Loucy (cell line): ENCODE results near the gene AFF1.

Experiments
- H2AFZ ChIP-seq: fragments of 200-600 bp; sonication (generic); 2 replicates; pipeline ENCODE4 v1.6.0; 2016; ENCODE audit warnings: antibody characterized with exemption, mild to moderate bottlenecking, low read length, moderate library complexity
- H3F3A ChIP-seq: fragments of 200-600 bp; 2 replicates; pipeline ENCODE4 v1.6.0; 2016; ENCODE audit warnings: antibody characterized with exemption, low read depth, mild to moderate bottlenecking
- H3K27me3 ChIP-seq: fragments of 200-600 bp; sonication (generic); 2 replicates; pipeline ENCODE4 v1.6.1; 2014; ENCODE audit warnings: low read length, mild to moderate bottlenecking; ENCODE audit not compliant: insufficient read depth, poor library complexity, severe bottlenecking
- H3K36me3 ChIP-seq: fragments of 200-600 bp; sonication (generic); 2 replicates; pipeline ENCODE4 v1.6.1; 2016; ENCODE audit warnings: low read length; ENCODE audit not compliant: insufficient read depth
- H3K4me1 ChIP-seq: fragments of 200-600 bp; sonication (generic); 2 replicates; pipeline ENCODE4 v1.5.1; 2014; ENCODE audit warnings: low read length, mild to moderate bottlenecking; ENCODE audit not compliant: insufficient read depth, poor library complexity, severe bottlenecking
- H3K4me2 ChIP-seq: fragments of 200-600 bp; sonication (generic); 2 replicates; pipeline ENCODE4 v1.6.0; 2014; ENCODE audit warnings: antibody characterized with exemption, low read length, low read depth, mild to moderate bottlenecking; ENCODE audit not compliant: poor library complexity, severe bottlenecking
- H3K4me3 ChIP-seq: fragments of 200-600 bp; sonication (generic); 2 replicates; pipeline ENCODE4 v1.5.1; 2014; ENCODE audit warnings: low read length, mild to moderate bottlenecking, mixed read lengths; ENCODE audit not compliant: poor library complexity, severe bottlenecking
- H3K79me2 ChIP-seq: fragments of 200-600 bp; sonication (generic); 2 replicates; pipeline ENCODE4 v1.6.1; 2014; ENCODE audit warnings: low read length; ENCODE audit not compliant: insufficient read depth
- H3K9ac ChIP-seq: fragments of 200-600 bp; sonication (generic); 2 replicates; pipeline ENCODE4 v1.6.0; 2014; ENCODE audit warnings: mild to moderate bottlenecking, low read depth, low read length, moderate library complexity; ENCODE audit not compliant: poor library complexity, severe bottlenecking
- H3K9me2 ChIP-seq: fragments of 200-600 bp; sonication (generic); replicated peaks from 2 replicates; pipeline ENCODE4 v1.6.1; 2016; ENCODE audit warnings: low read depth, low read length, mixed read lengths
- H3K9me3 ChIP-seq: fragments of 200-600 bp; sonication (generic); 2 replicates; pipeline ENCODE4 v1.6.1; 2014; ENCODE audit warnings: mild to moderate bottlenecking, antibody characterized with exemption, low read length, low read depth; ENCODE audit not compliant: insufficient read depth
- H4K20me1 ChIP-seq: fragments of 200-600 bp; sonication (generic); 2 replicates; pipeline ENCODE4 v1.6.0; 2014; ENCODE audit warnings: antibody characterized with exemption, low read length, mild to moderate bottlenecking; ENCODE audit not compliant: insufficient read depth, poor library complexity, severe bottlenecking
- CTCF ChIP-seq: fragments of 200-600 bp; sonication (generic); conservative IDR thresholded peaks from 2 replicates; pipeline ENCODE4 v1.5.1; 2014; ENCODE audit warnings: mild to moderate bottlenecking, antibody characterized with exemption, low read length
- EZH2phosphoT487 ChIP-seq: fragments of 200-600 bp; IDR thresholded peaks from 2 replicates; pipeline ENCODE4 v1.6.1; 2018; ENCODE audit warnings: antibody characterized with exemption, mild to moderate bottlenecking, moderate library complexity, borderline replicate concordance

Gene AFF1

GRCh38 chr4:86948276-86948675 lies 13.5 kb downstream of the AFF1 start:
- Histone ChIP-seq H3F3A (peaks cover 4% of the 10 kb centered on the region; the same call in 1 of the 2 replicates), H3K9ac (peak overlapping the region; percentile 6), H3K9me2 (no peaks in the 10 kb centered on the region), H3K27me3 (no peaks in the 10 kb centered on the region), H3K4me3 (no peak overlapping the region), H2AFZ (no peak overlapping the region), H3K4me2 (peak overlapping the region; percentile 45), H3K9me3 (no peaks in the 10 kb centered on the region), H3K79me2 (peaks cover 74% of the 10 kb centered on the region), H4K20me1 (peaks cover 18% of the 10 kb centered on the region), H3K36me3 (peaks cover 5% of the 10 kb centered on the region; the same call in 1 of the 2 replicates), H3K4me1 (peaks cover 44% of the 10 kb centered on the region)
- no peak for TF ChIP-seq CTCF
- no peak for TF ChIP-seq EZH2phosphoT487

- Histone ChIP-seq H3K27me3 (no peaks in the 10 kb centered on the region), H3K9me3 (no peaks in the 10 kb centered on the region), H3K9me2 (no peaks in the 10 kb centered on the region), H3F3A (peaks cover 4% of the 10 kb centered on the region; the same call in 1 of the 2 replicates), H3K4me1 (peaks cover 32% of the 10 kb centered on the region), H2AFZ (no peak overlapping the region), H3K79me2 (peaks cover 68% of the 10 kb centered on the region), H4K20me1 (peaks cover 14% of the 10 kb centered on the region), H3K9ac (no peak overlapping the region), H3K4me3 (no peak overlapping the region), H3K36me3 (peaks cover 5% of the 10 kb centered on the region; the same call in 1 of the 2 replicates), H3K4me2 (peak overlapping the region; percentile 13)
- TF ChIP-seq CTCF (no peak), EZH2phosphoT487 (no peak)
Measured at GRCh38 chr4:86950831-86951525, 16.2 kb downstream of the AFF1 start.

DNA sequence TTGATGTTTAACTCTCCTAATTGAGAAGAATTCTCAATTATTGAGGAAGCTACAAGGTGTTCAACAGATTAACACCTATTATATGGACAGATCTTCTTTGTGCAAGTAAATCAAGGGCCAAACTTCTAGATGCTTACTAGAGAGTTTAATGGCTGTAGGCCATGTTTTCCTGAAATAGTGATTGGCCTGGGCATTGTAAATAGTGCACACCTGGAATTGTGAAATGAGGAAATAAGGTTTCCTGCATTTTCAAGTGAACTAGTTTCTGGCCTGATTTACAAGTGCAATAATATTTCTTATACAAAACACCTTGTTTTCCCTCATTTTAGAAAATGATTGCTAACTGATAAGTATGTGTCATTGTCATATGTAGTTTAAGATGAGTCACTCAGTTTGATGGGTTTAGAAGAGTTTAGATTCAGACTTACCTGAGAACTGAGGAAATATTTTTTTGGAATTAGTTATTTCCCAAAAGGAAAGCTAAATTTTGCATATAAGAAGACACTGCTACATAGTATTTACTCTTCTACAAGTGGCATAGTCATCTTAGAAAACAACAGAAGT lies 21.2 kb downstream of the AFF1 start:
- Histone ChIP-seq H3K9me2 (no peaks in the 10 kb centered on the region), H3F3A (peaks cover 9% of the 10 kb centered on the region; the same call in 1 of the 2 replicates), H3K4me3 (no peak overlapping the region), H3K79me2 (peaks cover 78% of the 10 kb centered on the region), H3K4me2 (no peak overlapping the region), H3K27me3 (no peaks in the 10 kb centered on the region), H4K20me1 (no peaks in the 10 kb centered on the region), H3K9ac (no peak overlapping the region), H3K36me3 (no peaks in the 10 kb centered on the region; the same call in 1 of the 2 replicates), H3K4me1 (peaks cover 34% of the 10 kb centered on the region), H2AFZ (no peak overlapping the region), H3K9me3 (no peaks in the 10 kb centered on the region)
- TF ChIP-seq CTCF: no peak
- no peak for TF ChIP-seq EZH2phosphoT487
